ENCODE measurements around the gene OR6X1.
"Not testable (repeated sequence)": the region's sequence is repeated elsewhere in the genome, so short reads cannot be mapped to it uniquely, and the experiment has no call there.

The OR6X1 gene

GRCh38 chr11:123753110-123753509 is 1.2 kb downstream of the OR6X1 start:
- no peak for DNase-seq (ENCODE audit: low spot score)

GRCh38 chr11:123751781-123752180 is 2.5 kb downstream of the OR6X1 start:
- DNase-seq (ENCODE audit: low spot score), result no peak

GRCh38 chr11:123748349-123748748 is 6.0 kb downstream of the OR6X1 start:
- not testable (repeated sequence) for DNase-seq (ENCODE audit: low spot score)

DNA sequence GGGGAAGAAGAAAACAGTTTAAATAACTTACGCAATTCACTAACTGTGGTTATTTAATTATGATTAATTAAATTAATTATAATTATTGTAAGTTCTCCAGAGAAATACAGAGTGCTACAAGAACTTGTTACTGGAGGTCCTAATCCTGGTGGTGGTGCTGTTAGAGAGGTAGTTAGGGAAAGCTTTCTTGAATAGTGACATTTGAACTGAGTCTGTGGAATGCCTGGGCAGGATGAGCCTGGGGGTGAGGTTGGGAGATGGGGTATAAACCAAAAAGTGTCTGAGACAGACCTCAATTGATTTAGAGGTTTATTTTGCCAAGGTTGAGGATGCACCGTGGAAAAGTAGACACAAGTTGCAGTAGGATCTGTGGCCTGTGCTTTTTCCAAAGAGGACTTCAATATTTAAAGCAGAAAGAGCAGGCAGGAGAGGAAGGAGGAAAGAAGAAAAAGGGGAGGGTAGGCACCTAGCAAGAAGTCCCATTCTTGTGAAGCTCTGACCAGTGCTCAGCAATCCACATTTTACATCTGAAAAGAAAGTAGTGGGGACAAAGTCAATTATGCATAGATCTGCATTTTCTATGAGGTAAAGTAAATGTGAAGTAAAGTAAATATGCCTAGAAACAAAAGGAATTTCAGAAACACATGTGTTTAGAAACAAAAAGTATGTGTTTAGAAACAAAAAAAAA is 8.4 kb downstream of the OR6X1 start:
- DNase-seq (ENCODE audit: low spot score), result no peak

DNA sequence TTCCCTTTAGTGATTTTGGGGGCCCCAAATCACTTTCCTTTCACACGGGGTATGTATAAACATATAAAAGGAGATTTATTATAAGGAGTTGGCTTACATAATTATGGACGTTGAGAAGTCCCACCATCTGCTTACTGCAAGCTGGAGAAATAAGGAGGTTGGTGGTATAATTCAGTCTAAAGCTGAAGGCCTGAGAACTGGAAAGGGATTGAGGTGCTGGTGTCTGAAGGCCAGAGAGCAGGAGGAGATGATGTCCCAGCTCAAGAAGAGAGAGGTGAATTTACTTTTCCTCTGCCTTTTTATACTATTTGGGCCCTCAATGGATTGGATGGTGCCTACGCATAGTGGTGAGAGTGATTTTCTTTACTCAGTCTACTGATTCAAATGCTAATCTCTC is 11.6 kb downstream of the OR6X1 start:
- DNase-seq (ENCODE audit: low spot score), result no peak

GRCh38 chr11:123742031-123742723 is 12.1 kb downstream of the OR6X1 start:
- DNase-seq (ENCODE audit: low spot score), result no peak

- peak; percentile 92 for DNase-seq (ENCODE audit: low spot score)
These were observed 12.9 kb downstream of the OR6X1 start, which contains the start of gene ZNF202 for GRCh38 chr11:123741159-123742030. TSS of gene ZNF202 (minus strand) at chr11:123741660. CDS start at chr11:123730888, 10,772 bp downstream.

DNA sequence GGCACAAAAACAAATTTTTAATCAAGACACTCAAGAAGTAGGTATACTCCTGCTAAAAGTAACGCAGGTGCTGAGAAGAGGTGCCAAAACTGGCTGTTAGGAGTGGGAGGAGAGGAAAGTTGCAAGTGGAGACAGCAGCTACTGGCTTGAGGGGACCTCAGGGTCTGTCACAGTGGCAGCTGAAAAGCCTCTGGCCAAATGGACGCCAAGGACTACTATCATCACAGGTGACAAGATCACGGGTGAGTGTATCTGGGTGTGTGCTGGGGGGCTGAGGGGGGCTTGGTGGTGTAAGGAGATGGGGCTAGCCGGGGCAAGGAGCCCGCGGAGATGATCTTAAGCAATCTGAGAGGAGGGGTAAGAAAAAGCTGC is 13.5 kb downstream of the OR6X1 start:
- no peak for DNase-seq (ENCODE audit: low spot score)

- no peak for DNase-seq (ENCODE audit: low spot score)
These were observed 15.9 kb downstream of the OR6X1 start for GRCh38 chr11:123738374-123738773.

DNA sequence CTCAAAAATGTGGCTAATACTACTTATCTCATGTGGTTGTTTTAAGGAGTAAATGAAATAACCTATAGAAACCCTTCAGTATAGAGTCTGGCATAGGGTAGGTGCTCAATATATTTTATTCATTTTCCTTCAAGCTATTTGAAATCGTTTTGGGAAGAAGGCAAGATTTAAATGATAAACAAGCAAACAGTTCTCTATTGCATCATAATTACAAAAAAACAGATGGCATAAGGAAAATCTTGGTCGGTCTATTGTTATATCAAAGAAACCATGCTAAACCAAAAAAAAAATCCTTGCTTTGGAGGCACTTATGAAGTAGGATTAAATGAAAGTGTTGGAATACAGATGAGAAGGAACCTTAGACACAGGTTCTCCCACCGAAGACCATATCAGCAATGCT is 17.5 kb downstream of the OR6X1 start:
- no peak for DNase-seq (ENCODE audit: low spot score)

DNA sequence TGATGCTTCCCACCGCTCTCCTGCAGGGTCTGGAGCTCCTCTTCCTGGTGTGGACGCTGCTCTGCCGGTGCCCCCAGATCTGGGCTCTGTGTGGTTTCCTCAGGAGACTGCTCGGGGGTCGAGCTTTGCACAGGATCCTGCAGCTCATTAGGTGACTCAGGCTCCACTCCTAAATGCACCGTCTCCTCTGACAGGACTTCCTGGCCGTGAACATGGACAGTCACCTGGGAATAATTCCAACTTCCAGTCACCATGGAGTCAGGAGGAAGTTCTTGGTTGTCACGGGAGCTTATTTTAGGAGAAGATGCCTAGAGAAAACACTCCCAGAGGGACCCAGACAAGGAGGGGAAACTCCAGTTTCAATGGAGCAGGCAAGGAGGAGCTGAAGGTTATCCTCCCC is 24.7 kb downstream of the OR6X1 start:
- DNase-seq (ENCODE audit: low spot score), result no peak

GRCh38 chr11:123725995-123726655 is 28.2 kb downstream of the OR6X1 start:
- DNase-seq (ENCODE audit: low spot score), result no peak

DNA sequence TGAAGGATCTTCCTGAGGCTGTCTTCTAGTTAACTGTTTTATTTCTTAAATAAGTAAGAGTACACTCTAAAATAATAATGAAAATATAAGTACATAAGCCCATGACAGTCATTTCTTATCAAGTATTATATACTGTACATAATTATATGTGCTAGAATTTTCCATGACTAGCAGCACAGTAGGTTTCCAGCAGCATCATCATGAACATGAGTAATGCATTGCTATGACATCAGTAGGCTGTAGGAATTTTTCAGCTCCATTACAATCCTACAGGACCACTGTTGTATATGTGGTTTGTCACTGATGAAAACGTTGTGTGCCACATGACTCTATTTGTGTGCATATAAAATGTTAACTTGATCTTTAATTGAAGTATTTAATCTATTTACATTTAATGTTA is 34.9 kb downstream of the OR6X1 start:
- DNase-seq (ENCODE audit: low spot score), result no peak

GRCh38 chr11:123718469-123718868 is 35.8 kb downstream of the OR6X1 start:
- no peak for DNase-seq (ENCODE audit: low spot score)

GRCh38 chr11:123718063-123718462 is 36.3 kb downstream of the OR6X1 start:
- no peak for DNase-seq (ENCODE audit: low spot score)

- not testable (repeated sequence) for DNase-seq (ENCODE audit: low spot score)
These were observed 41.7 kb downstream of the OR6X1 start for GRCh38 chr11:123712627-123713026.

GRCh38 chr11:123707606-123708205 is 46.6 kb downstream of the OR6X1 start:
- DNase-seq (ENCODE audit: low spot score), result peak; percentile 37

DNA sequence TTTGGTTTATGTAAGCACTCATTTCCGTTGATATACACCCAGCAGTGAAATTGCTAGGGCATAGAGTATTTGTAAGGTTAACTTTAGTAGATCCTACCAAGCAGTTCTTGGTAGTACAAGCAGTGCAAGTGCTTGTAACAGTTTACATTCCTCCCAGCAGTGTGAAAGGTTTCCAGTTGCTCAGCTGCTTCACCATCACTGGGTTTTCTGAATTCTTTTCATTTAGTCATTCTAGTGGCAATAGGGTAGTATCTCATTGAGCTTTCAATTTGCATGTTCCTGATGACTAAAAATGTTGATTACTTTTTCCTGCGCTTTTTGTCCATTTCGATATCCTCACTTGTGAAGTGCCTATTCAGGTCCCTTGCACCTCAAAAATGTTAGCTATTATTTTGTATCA is 47.1 kb downstream of the OR6X1 start:
- DNase-seq (ENCODE audit: low spot score), result no peak

GRCh38 chr11:123704341-123704740 is 50.0 kb downstream of the OR6X1 start:
- DNase-seq (ENCODE audit: low spot score), result no peak

Data from putamen (tissue), 1 donor.